ENCODE results near the gene TPBGL.

- TF ChIP-seq POLR2A (IDR thresholded peaks at IDR 0.05) (no peak), CTCF (IDR thresholded peaks at IDR 0.05) (no peak), EP300 (IDR thresholded peaks at IDR 0.05; ENCODE audit: low read depth) (no peak), POLR2AphosphoS5 (IDR thresholded peaks at IDR 0.05) (no peak)
Observed at GRCh38 chr11:75272821-75273301, 32.3 kb downstream of the TPBGL start.
